ENCODE measurements around the gene AQP4.

Gene AQP4

DNA sequence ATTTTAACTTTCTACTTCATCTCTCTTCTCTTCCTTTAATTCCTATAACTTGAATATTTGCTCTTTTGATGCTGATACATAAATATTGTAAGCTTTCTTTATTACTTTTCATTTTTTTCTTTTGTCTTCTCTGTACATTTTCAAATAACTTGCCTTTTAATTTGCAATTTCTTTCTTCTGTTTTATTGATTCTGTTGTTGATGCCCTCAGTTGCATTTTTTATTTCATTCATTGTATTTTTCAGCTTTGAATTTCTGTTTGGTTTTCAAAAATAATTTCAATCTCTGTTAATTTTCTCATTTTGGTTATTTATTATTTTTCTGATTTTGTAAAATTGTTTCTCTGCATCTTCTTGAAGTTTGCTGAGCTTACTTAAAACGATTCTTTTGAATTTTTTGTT is 47.0 kb downstream of the AQP4 start:
- no peak for DNase-seq (ENCODE audit: low read depth)
- TF ChIP-seq, protein P1, sequence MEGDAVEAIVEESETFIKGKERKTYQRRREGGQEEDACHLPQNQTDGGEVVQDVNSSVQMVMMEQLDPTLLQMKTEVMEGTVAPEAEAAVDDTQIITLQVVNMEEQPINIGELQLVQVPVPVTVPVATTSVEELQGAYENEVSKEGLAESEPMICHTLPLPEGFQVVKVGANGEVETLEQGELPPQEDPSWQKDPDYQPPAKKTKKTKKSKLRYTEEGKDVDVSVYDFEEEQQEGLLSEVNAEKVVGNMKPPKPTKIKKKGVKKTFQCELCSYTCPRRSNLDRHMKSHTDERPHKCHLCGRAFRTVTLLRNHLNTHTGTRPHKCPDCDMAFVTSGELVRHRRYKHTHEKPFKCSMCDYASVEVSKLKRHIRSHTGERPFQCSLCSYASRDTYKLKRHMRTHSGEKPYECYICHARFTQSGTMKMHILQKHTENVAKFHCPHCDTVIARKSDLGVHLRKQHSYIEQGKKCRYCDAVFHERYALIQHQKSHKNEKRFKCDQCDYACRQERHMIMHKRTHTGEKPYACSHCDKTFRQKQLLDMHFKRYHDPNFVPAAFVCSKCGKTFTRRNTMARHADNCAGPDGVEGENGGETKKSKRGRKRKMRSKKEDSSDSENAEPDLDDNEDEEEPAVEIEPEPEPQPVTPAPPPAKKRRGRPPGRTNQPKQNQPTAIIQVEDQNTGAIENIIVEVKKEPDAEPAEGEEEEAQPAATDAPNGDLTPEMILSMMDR (conservative IDR thresholded peaks at IDR 0.05; ENCODE audit: low read length), result no peak
- no peak overlapping the region for H3K4me3 ChIP-seq (ENCODE audit: low read length)

DNA sequence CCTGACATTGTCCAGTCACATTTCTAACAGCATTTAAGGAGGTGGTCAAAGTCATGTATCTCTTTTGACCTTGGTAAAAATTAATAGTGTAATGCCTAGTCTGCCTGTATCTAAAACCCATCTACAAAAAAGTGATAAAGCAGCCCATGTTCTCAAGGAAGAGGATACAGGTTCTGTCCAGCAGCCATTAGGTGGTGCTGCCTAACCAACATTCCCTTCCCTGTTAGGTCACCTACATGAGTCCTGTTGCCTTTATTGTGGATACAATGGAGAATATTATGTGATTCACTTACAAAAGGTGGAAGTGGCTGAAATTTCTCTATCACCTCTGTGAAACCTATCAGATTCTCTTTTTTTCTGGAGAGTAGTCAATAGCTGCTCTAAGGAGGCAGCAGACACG is 52.5 kb downstream of the AQP4 start:
- H3K4me3 ChIP-seq (ENCODE audit: low read length), result no peak overlapping the region
- TF ChIP-seq, protein P1 (conservative IDR thresholded peaks at IDR 0.05; ENCODE audit: low read length), result no peak
- no peak for DNase-seq (ENCODE audit: low read depth)

DNA sequence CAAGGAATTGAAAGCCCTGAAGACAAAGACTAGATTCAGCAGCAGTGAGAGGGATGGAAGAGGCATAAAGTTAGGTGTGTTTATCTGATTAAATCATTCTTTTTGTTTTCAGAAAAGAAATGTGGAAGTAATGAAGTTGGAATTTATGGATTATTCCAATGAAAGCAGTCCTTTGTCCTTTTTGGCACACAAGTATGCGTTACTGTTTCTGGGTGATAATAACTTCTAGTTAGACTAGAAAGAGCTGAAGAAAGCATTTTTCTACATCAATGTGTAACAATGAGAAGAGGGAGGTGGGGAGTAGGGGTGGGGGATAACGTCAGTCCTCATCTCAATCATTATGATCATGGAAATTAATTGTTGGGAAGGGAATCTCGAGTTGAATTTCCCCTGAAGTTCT is 53.0 kb downstream of the AQP4 start:
- no peak for DNase-seq (ENCODE audit: low read depth)
- H3K4me3 ChIP-seq (ENCODE audit: low read length), result no peak overlapping the region

DNA sequence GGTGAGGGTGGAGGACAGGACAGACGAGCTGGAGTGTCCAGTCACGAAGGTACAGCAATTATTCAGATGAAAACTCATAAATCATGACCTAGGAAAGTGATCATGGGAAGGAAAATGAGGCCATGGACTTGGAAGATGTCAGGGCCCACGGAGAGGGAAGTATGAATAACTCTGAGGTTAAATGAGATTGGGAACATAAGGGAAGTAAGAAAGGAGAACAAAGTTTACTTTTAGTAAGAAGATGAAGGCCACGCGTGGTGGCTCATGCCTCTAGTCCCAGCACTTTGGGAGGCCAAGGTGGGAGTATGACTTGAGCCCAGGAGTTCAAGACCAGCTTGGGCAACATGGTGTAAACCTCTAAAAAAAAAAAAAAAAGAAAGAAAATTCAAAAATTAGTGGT is 56.2 kb downstream of the AQP4 start:
- no peak for DNase-seq (ENCODE audit: low read depth)
- TF ChIP-seq, protein P1 (conservative IDR thresholded peaks at IDR 0.05; ENCODE audit: low read length), result no peak
- no peak overlapping the region for H3K4me3 ChIP-seq (ENCODE audit: low read length)

More for the DNA sequence above, 53.0 kb downstream of the AQP4 start:
- TF ChIP-seq, protein P1 (conservative IDR thresholded peaks at IDR 0.05; ENCODE audit: low read length), result no peak

DNA sequence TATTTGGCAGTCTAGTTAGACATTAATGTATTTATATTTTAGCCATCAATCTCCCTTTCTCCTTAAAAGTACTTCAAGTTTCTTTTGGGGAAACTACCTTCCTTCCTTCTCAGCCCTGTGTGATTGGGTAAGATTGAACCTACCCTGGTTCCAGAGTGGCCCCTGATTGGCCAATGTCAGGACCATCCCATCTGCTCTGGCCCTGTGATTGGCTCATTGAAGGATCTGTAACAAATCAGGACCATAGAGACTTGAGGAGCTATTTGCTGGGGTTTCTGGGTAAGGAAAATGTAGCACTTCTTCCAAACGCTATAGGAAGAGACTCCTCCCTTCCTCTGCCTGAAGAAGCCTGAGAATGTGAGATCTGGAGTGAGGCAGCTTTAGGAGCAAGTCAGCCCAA is 59.3 kb downstream of the AQP4 start:
- TF ChIP-seq, protein P1 (conservative IDR thresholded peaks at IDR 0.05; ENCODE audit: low read length), result no peak
- no peak overlapping the region for H3K4me3 ChIP-seq (ENCODE audit: low read length)
- DNase-seq (ENCODE audit: low read depth), result no peak

DNA sequence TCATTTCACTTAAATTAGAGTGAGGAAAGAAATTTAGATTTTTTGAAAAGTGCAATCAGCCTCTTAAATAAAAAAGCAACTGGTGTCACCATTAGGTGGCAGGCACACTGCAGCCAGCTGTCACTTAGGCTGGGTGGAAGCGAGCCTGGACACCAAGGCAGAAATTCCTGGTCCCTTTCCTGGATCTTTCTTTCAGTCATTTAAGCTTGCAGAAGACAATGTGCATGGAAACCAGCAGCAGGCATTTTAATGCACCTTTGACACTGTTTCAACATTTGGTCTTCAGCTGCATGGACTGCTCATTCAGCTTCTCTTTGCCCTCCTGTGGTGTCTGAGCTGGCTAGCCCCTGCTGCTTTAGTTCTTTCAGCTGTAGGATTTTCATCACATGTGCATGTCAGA is 61.0 kb downstream of the AQP4 start:
- TF ChIP-seq, protein P1 (conservative IDR thresholded peaks at IDR 0.05; ENCODE audit: low read length), result no peak
- H3K4me3 ChIP-seq (ENCODE audit: low read length), result no peak overlapping the region
- DNase-seq (ENCODE audit: low read depth), result no peak

DNA sequence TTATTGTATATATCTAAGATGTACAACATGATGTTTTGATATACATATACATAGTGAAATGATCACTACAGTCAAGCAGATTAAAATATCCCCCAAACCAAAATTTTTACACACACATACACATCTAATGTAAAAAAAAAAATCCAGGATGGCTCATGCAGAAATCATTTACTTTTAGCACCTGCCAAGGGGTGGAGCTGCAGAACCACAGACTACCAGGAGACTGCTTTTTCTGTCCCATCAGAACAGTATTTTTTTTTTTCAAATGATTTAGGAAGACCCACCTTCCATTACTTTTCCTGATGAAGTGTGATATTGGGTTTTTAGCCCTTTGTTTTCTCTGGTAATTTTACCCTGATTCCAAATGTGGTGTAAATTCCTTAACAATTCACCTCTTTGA is 61.9 kb downstream of the AQP4 start:
- no peak for DNase-seq (ENCODE audit: low read depth)
- TF ChIP-seq, protein P1 (conservative IDR thresholded peaks at IDR 0.05; ENCODE audit: low read length), result no peak
- no peak overlapping the region for H3K4me3 ChIP-seq (ENCODE audit: low read length)
